ENCODE results near the gene ARHGAP4. TPM values are rescaled to one million over a fixed set of nuclear protein-coding genes. Genes with fewer than 3 reads are reported as not detected.

The ARHGAP4 gene
- polyA plus RNA-seq, 3 donors from 2014 or later, result 54.6 to 122 (median 75.7) TPM

DNA sequence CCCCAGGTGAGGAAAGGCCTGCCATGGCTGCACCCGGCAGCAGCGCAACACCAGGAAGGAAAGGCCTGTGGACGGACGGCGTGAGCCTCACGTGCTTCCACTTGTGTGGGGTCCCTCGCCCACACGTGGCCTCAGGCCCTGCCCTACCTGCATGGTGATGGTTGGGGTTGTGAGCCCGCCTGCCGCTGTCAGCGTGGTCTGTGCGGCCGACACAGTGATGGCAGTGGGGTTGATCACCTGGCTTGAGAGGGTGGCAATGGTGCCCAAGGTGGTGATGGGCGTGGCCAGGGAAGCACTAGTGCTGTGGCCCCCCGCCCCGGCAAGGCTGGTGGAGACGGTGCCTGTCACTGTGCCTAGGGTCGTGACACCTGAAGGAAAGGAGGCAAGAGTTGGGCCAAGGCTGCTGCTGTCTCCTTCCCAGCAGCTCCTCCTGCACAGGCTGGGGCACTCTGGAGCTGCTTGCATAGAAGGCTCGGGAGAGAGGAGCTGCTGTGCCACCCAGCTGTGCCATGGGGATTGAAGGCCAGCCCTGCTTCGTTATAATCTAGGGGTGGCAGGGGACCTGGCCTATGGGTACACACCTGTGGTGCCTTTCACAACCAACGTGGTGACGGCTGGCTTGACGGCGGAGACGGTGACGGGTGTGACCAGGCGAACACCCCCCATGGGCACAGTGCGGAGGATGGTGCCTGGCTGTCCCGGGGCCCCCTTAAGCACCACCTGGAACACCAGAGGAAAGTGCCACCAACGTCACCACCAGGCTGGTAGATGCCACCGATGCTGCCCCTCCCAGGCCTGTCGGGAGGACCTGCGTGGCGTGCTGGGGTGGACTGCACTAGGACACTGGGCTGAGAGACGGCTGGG lies 30.2 kb upstream of the ARHGAP4 start:
- Mint-ChIP-seq H3K9me3 (no peaks in the 10 kb centered on the region), H3K27ac (peak overlapping the region in 1 of 6 donors; percentile 23), H3K4me3 (no peak overlapping the region), H3K27me3 (ENCODE audit: low read depth in 3 of 3) (peaks cover 0 to 6% (median 3%) of the 10 kb centered on the region in 3 donors), H3K36me3 (peaks cover 0 to 61% (median 9%) of the 10 kb centered on the region in 3 donors), H3K4me1 (no peaks in the 10 kb centered on the region)
- DNase-seq, result no peak

DNA sequence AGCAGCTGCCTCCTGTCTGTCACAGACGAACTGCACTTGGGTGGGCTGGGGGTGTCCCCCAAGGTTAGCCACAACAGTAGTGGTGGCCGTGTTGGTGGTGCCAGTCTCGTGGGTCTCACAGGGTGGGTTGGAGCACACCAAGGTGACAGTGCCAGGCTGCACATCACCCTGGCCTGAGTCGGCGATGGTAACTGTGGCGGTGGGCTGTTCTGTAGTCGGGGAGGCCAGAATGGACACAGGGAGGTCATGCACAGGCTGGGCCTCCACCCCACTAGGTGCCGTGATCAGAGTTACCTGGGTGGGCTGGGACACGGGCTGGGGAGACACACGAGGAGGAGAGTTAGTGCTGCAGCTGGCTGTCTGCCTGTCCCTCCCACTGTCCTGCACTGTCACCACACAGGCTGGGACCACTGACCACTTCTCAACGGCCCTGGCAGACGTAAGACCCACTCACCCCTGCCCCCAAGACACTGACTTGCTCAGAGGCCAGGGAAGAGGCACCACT lies 29.2 kb upstream of the ARHGAP4 start:
- no peak overlapping the region for H3K4me3 Mint-ChIP-seq
- H3K4me1 Mint-ChIP-seq, result peaks cover 0 to 4% of the 10 kb centered on the region in 2 donors
- peaks cover 0 to 4% (median 3%) of the 10 kb centered on the region in 3 donors for H3K27me3 Mint-ChIP-seq (ENCODE audit: low read depth in 3 of 3)
- no peaks in the 10 kb centered on the region for H3K9me3 Mint-ChIP-seq
- peaks cover 0 to 62% (median 14%) of the 10 kb centered on the region in 3 donors for H3K36me3 Mint-ChIP-seq
- H3K27ac Mint-ChIP-seq, result peak overlapping the region in 2 of 6 donors; percentile 30 to 46
- DNase-seq, result no peak

DNA sequence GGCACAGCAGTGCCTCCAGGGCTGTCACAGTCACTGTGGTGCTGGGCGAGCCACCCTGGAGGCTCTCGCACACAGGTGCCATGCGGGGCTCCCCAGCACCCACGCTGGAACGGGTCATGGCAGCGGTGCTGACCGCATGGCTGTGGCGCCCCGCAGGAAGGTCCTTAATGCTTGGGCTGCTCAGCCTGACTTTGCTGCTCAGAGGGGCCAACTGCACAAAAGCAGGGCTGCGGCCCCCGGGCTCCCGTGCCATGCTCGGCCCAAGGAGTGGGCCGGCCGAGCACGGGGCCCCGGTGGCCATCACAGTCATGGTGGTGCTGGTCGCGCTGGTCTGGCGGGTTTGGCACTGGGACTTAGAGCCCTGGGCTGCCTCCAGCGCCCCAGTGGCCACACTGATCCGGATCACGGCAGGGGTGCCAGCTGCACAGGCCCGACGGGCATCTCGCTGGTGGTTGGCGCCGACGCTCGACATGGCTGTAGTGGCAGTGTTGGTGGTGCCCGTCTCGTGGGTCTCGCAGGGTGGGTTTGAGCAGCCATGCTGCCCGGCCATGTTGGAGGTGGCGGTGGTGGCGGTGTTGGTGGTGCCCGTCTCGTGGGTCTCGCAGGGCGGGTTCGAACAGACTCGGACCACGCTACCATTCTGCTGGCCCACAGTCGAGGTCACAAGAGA lies 28.6 kb upstream of the ARHGAP4 start:
- no peak for DNase-seq
- Mint-ChIP-seq H3K27me3 (ENCODE audit: low read depth in 3 of 3) (peaks cover 0 to 7% (median 3%) of the 10 kb centered on the region in 3 donors), H3K4me3 (no peak overlapping the region), H3K27ac (peak overlapping the region in 2 of 6 donors; percentile 30 to 68), H3K36me3 (peaks cover 0 to 59% (median 14%) of the 10 kb centered on the region in 3 donors), H3K9me3 (no peaks in the 10 kb centered on the region), H3K4me1 (peaks cover 0 to 4% of the 10 kb centered on the region in 2 donors)

DNA sequence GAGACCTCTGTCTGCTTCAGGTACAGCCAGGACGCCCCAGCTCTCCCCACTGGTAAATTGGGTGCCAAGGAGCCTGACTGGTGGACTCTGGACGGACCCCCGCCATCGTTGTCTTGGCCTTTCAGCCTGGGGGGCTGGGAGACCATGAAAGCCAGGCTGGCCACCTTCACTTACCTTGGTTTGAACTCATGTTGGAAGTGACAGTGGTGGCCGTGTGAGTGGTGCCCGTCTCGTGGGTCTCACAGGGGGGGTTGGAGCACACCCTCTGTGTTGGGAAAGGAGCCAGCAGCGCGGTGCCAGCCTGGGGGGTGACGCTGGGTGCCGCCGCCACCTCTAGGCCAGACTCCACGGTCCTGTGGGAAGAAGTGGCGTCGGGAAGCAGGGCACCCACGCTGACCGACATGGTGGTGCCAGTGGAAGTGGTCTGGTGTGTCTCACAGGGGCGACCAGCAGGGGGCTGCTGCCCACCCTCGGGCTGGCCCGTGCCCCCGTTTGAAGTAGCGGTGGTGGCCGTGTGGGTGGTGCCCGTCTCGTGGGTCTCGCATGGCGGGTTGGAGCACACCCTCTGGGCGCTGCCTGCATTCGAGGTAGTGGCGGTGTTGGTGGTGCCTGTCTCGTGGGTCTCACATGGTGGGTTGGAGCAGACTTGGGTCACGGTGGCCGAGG lies 28.0 kb upstream of the ARHGAP4 start:
- Mint-ChIP-seq H3K36me3 (peaks cover 0 to 60% (median 14%) of the 10 kb centered on the region in 3 donors), H3K9me3 (no peaks in the 10 kb centered on the region), H3K4me3 (no peak overlapping the region), H3K4me1 (peaks cover 5 to 7% of the 10 kb centered on the region in 2 donors), H3K27ac (peak overlapping the region in 1 of 6 donors; percentile 68), H3K27me3 (ENCODE audit: low read depth in 3 of 3) (peaks cover 0 to 8% (median 3%) of the 10 kb centered on the region in 3 donors)
- DNase-seq, result no peak

- peak; percentile 71 to 78 (median 76) for DNase-seq
- H3K27me3 Mint-ChIP-seq (ENCODE audit: low read depth in 3 of 3), result peaks cover 0 to 9% (median 3%) of the 10 kb centered on the region in 3 donors
- peaks cover 11 to 12% of the 10 kb centered on the region in 2 donors for H3K4me1 Mint-ChIP-seq
- H3K4me3 Mint-ChIP-seq, result no peak overlapping the region
- peaks cover 0 to 59% (median 13%) of the 10 kb centered on the region in 3 donors for H3K36me3 Mint-ChIP-seq
- no peaks in the 10 kb centered on the region for H3K9me3 Mint-ChIP-seq
- H3K27ac Mint-ChIP-seq, result peak overlapping the region in 2 of 6 donors; percentile 61 to 69
Observed at GRCh38 chrX:153953342-153953830, 27.3 kb upstream of the ARHGAP4 start.

GRCh38 chrX:153952373-153953026 lies 26.4 kb upstream of the ARHGAP4 start:
- Mint-ChIP-seq H3K4me1 (peaks cover 18 to 20% of the 10 kb centered on the region in 2 donors), H3K9me3 (no peaks in the 10 kb centered on the region), H3K27me3 (ENCODE audit: low read depth in 3 of 3) (peaks cover 0 to 11% (median 2%) of the 10 kb centered on the region in 3 donors), H3K27ac (no peak overlapping the region), H3K36me3 (peaks cover 0 to 55% (median 10%) of the 10 kb centered on the region in 3 donors), H3K4me3 (no peak overlapping the region)
- DNase-seq, result no peak

GRCh38 chrX:153951683-153952372 lies 25.8 kb upstream of the ARHGAP4 start:
- peaks cover 0 to 50% (median 12%) of the 10 kb centered on the region in 3 donors for H3K36me3 Mint-ChIP-seq
- H3K27ac Mint-ChIP-seq, result no peak overlapping the region
- H3K4me1 Mint-ChIP-seq, result peaks cover 22 to 24% of the 10 kb centered on the region in 2 donors
- H3K9me3 Mint-ChIP-seq, result no peaks in the 10 kb centered on the region
- DNase-seq, result no peak
- no peak overlapping the region for H3K4me3 Mint-ChIP-seq
- H3K27me3 Mint-ChIP-seq (ENCODE audit: low read depth in 3 of 3), result peaks cover 0 to 13% (median 2%) of the 10 kb centered on the region in 3 donors

GRCh38 chrX:153950127-153950526 lies 24.1 kb upstream of the ARHGAP4 start:
- Mint-ChIP-seq H3K4me1 (peaks cover 24 to 28% of the 10 kb centered on the region in 2 donors), H3K27me3 (ENCODE audit: low read depth in 3 of 3) (peaks cover 0 to 13% (median 2%) of the 10 kb centered on the region in 3 donors), H3K27ac (peak overlapping the region in 3 of 6 donors; percentile 21 to 35 (median 32)), H3K9me3 (no peaks in the 10 kb centered on the region), H3K36me3 (peaks cover 0 to 42% (median 9%) of the 10 kb centered on the region in 3 donors), H3K4me3 (no peak overlapping the region)
- DNase-seq, result no peak

- peaks cover 0 to 35% (median 9%) of the 10 kb centered on the region in 3 donors for H3K36me3 Mint-ChIP-seq
- H3K9me3 Mint-ChIP-seq, result no peaks in the 10 kb centered on the region
- peaks cover 0 to 13% (median 1%) of the 10 kb centered on the region in 3 donors for H3K27me3 Mint-ChIP-seq (ENCODE audit: low read depth in 3 of 3)
- DNase-seq, result peak in 1 of 3 donors; percentile 18
- H3K27ac Mint-ChIP-seq, result peak overlapping the region; percentile 78 to 91 (median 86)
- H3K4me1 Mint-ChIP-seq, result peaks cover 24 to 30% of the 10 kb centered on the region in 2 donors
- peak overlapping the region; percentile 41 to 67 (median 52) for H3K4me3 Mint-ChIP-seq
Observed at GRCh38 chrX:153948847-153949805, 23.1 kb upstream of the ARHGAP4 start.

DNA sequence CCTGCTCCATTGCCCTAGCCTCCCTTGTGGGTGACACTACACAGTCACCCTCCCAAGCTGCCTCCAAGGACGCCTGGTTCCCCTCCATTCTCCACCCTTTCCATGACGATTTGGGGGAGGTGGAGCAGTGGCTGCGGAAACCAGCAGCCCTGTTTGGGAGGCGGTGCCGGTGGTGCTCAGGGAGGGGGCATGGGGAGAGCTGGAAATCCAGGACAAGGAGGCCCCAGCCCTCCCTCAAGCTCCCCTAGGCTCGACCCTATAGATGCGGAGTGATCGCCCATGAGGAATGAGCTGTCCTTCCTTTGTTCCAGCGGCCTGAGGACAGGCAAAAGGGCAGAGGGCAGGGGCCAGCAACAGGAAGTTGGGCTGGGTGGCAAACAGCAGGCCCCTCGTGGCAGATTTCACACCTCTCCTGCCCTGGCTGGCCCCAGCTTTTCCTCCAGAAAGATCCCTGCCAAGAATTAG lies 22.0 kb upstream of the ARHGAP4 start:
- Mint-ChIP-seq H3K27me3 (ENCODE audit: low read depth in 3 of 3) (peaks cover 0 to 10% (median 4%) of the 10 kb centered on the region in 3 donors), H3K27ac (peak overlapping the region; percentile 69 to 97 (median 86)), H3K4me3 (peak overlapping the region in 4 of 5 donors; percentile 49 to 67 (median 58)), H3K4me1 (peaks cover 24 to 32% of the 10 kb centered on the region in 2 donors), H3K9me3 (no peaks in the 10 kb centered on the region), H3K36me3 (peaks cover 0 to 30% (median 9%) of the 10 kb centered on the region in 3 donors)
- no peak for DNase-seq

- H3K27me3 Mint-ChIP-seq (ENCODE audit: low read depth in 3 of 3), result peaks cover 0 to 10% (median 4%) of the 10 kb centered on the region in 3 donors
- H3K4me1 Mint-ChIP-seq, result peaks cover 24 to 32% of the 10 kb centered on the region in 2 donors
- peak overlapping the region; percentile 34 to 79 (median 68) for H3K4me3 Mint-ChIP-seq
- H3K9me3 Mint-ChIP-seq, result no peaks in the 10 kb centered on the region
- H3K27ac Mint-ChIP-seq, result peak overlapping the region; percentile 79 to 97 (median 93)
- H3K36me3 Mint-ChIP-seq, result peaks cover 0 to 27% (median 9%) of the 10 kb centered on the region in 3 donors
- DNase-seq, result peak; percentile 71 to 76 (median 72)
Observed at GRCh38 chrX:153947009-153947769, 21.1 kb upstream of the ARHGAP4 start.
